SK-N-SH (cell line): ENCODE measurements around the gene RCAN2.

ENCODE experiments used
- FOXM1 ChIP-seq: IDR thresholded peaks from 2 replicates; pipeline ENCODE4 v1.4.0; 2012; ENCODE audit warnings: low read depth, mild to moderate bottlenecking
- USF2 ChIP-seq: fragments of 150-350 bp; IDR thresholded peaks from 2 replicates; pipeline ENCODE4 v1.6.1; 2017; ENCODE audit warnings: antibody characterized with exemption, low read length, low read depth, borderline replicate concordance

DNA sequence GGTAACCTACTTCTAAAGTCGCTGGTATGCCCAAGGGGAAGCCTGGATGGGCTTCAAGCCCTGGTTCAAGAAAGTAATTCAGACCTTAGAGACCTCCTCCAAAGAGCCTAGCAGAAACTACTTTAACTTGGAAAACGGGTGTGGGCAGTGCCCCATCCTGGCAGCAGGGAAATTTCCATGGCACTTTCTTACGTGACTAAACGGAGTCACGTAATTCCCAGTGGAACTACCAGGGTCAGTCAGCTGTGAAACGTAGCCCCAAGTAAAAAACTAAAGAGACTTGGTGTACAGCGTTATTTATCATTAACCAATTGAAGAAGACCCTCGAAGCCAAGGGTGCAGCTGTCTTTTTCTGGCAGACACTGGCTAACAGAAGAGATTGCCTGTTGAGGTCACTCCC, 114.0 kb downstream of the RCAN2 start:
- TF ChIP-seq USF2: no peak
- no peak for TF ChIP-seq FOXM1
